DND-41 (cell line): Measurements from ENCODE around the gene UBE3B.

ENCODE experiments used
- ATAC-seq: fragments of 200-7000 bp; cut with Tn5 transposase; 3 replicates; pipeline ENCODE4 v1.9.1; 2021; ENCODE audit warnings: low read depth; ENCODE audit not compliant: insufficient read depth
- DNase-seq: peaks from one replicate; pipeline ENCODE4 v3.0.0-alpha.2; 2020
- H2AFZ ChIP-seq: 2 replicates; pipeline ENCODE4 v1.6.0; 2012; ENCODE audit warnings: low read depth, low read length
- H3K27ac ChIP-seq: 2 replicates; pipeline ENCODE4 v1.5.1; 2012; ENCODE audit warnings: low read length, inconsistent platforms
- H3K27me3 ChIP-seq: fragments of 200-600 bp; sonication (generic); 2 replicates; pipeline ENCODE4 v1.6.0; 2012; ENCODE audit warnings: low read length, mild to moderate bottlenecking, inconsistent platforms; ENCODE audit not compliant: insufficient read depth, poor library complexity
- H3K36me3 ChIP-seq: 2 replicates; pipeline ENCODE4 v1.5.1; 2012; ENCODE audit warnings: low read length, inconsistent platforms; ENCODE audit not compliant: insufficient read depth
- H3K4me1 ChIP-seq: 2 replicates; pipeline ENCODE4 v1.5.1; 2012; ENCODE audit warnings: mild to moderate bottlenecking, low read length; ENCODE audit not compliant: insufficient read depth
- H3K4me2 ChIP-seq: 2 replicates; pipeline ENCODE4 v1.6.0; 2012; ENCODE audit warnings: mild to moderate bottlenecking, moderate library complexity, low read length, inconsistent platforms; ENCODE audit not compliant: insufficient read depth
- H3K4me3 ChIP-seq, 2 experiments: fragments of 200-600 bp in 1 of 2; shearing (Covaris generic) in 1 of 2; 2 replicates each; pipeline ENCODE4 v1.5.1; 2012 to 2016; ENCODE audit warnings: inconsistent platforms in 2 of 2, low read length in 2 of 2, mild to moderate bottlenecking in 2 of 2, low read depth in 1 of 2, moderate library complexity in 1 of 2
- H3K79me2 ChIP-seq: 2 replicates; pipeline ENCODE4 v1.6.0; 2012; ENCODE audit warnings: low read length, inconsistent platforms; ENCODE audit not compliant: insufficient read depth
- H3K9ac ChIP-seq: 2 replicates; pipeline ENCODE4 v1.6.0; 2012; ENCODE audit warnings: low read depth, mild to moderate bottlenecking, inconsistent platforms, low read length, moderate library complexity
- H3K9me3 ChIP-seq: 2 replicates; pipeline ENCODE4 v1.5.1; 2012; ENCODE audit warnings: low read length, moderate library complexity, mild to moderate bottlenecking, inconsistent platforms; ENCODE audit not compliant: insufficient read depth, severe bottlenecking
- H4K20me1 ChIP-seq: 2 replicates; pipeline ENCODE4 v1.6.0; 2012; ENCODE audit warnings: low read length; ENCODE audit not compliant: insufficient read depth
- CTCF ChIP-seq: IDR thresholded peaks from 2 replicates; pipeline ENCODE4 v1.5.1; 2012; ENCODE audit warnings: borderline replicate concordance, low read length, moderate library complexity, mild to moderate bottlenecking; ENCODE audit not compliant: poor library complexity, severe bottlenecking; ENCODE audit errors: extremely low read depth
- EZH2 ChIP-seq: IDR thresholded peaks from 3 replicates; pipeline ENCODE4 v1.6.1; 2012; ENCODE audit warnings: borderline replicate concordance, low read depth, mild to moderate bottlenecking, moderate library complexity, low read length, inconsistent platforms; ENCODE audit not compliant: severe bottlenecking

Gene UBE3B

GRCh38 chr12:109500406-109501185, 23.2 kb downstream of the UBE3B start:
- Histone ChIP-seq H3K27ac (no peak overlapping the region), H3K4me2 (no peak overlapping the region), H3K27me3 (no peaks in the 10 kb centered on the region), H3K79me2 (no peaks in the 10 kb centered on the region), H3K4me3 (no peak overlapping the region), H3K9ac (no peak overlapping the region), H3K9me3 (no peaks in the 10 kb centered on the region), H4K20me1 (no peaks in the 10 kb centered on the region), H2AFZ (no peak overlapping the region), H3K4me1 (no peaks in the 10 kb centered on the region), H3K36me3 (peaks cover 74% of the 10 kb centered on the region)
- ATAC-seq (no peak), DNase-seq (no peak)
- TF ChIP-seq CTCF (no peak), EZH2 (no peak)

DNA sequence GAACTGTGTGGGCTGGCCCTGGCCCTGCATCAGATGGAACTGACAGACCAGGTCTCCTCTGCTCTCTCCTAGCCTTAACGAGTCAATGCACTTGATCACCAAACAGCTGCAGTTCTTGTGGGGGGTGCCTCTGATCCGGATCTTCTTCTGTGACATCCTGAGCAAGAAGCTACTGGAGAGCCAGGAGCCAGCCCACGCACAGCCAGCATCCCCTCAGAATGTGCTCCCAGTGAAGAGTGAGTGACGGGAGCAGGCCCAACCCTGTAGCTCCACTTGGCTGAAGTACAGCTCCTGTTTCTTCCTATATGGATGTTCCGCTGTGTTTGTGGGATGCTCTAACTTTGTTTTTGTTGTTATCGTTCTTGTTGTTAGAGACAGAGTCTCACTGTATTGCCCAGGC, 23.9 kb downstream of the UBE3B start:
- ATAC-seq: no peak
- H3K4me3 ChIP-seq: no peak overlapping the region
- no peak overlapping the region for H3K9ac ChIP-seq
- H3K9me3 ChIP-seq: no peaks in the 10 kb centered on the region
- H3K27ac ChIP-seq: no peak overlapping the region
- H3K36me3 ChIP-seq: peaks cover 79% of the 10 kb centered on the region
- no peak for DNase-seq
- no peaks in the 10 kb centered on the region for H3K27me3 ChIP-seq
- H3K4me1 ChIP-seq: no peaks in the 10 kb centered on the region
- no peak overlapping the region for H3K4me2 ChIP-seq
- no peak overlapping the region for H2AFZ ChIP-seq
- no peaks in the 10 kb centered on the region for H3K79me2 ChIP-seq
- no peak for TF ChIP-seq CTCF
- no peak for TF ChIP-seq EZH2
- no peaks in the 10 kb centered on the region for H4K20me1 ChIP-seq

DNA sequence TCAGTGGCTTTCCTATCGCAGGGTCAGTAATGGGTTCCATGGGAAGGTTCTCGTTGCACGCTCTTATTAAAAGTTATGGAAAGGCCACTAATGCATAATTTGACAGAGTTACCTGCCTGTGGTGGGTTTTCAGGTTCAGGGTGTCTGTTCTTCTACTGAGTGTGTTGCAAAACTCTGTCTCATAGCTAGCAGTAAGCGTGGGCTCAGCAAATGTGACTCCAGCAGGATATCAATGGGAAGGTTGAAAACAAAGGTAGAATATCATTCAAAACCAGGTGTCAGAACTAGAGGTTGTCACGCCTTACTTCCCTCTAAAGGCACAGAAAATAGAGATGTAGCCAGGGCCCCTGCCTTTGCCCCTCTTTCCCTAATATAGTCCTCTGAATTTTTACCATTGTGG, 24.9 kb downstream of the UBE3B start:
- no peak overlapping the region for H3K4me3 ChIP-seq
- H3K36me3 ChIP-seq: peaks cover 87% of the 10 kb centered on the region
- TF ChIP-seq CTCF: no peak
- no peak for TF ChIP-seq EZH2
- no peaks in the 10 kb centered on the region for H3K79me2 ChIP-seq
- H3K27ac ChIP-seq: no peak overlapping the region
- H3K27me3 ChIP-seq: no peaks in the 10 kb centered on the region
- H3K4me2 ChIP-seq: no peak overlapping the region
- no peaks in the 10 kb centered on the region for H3K9me3 ChIP-seq
- H2AFZ ChIP-seq: no peak overlapping the region
- H4K20me1 ChIP-seq: no peaks in the 10 kb centered on the region
- no peak for ATAC-seq
- no peaks in the 10 kb centered on the region for H3K4me1 ChIP-seq
- H3K9ac ChIP-seq: no peak overlapping the region
- no peak for DNase-seq

- no peaks in the 10 kb centered on the region for H3K4me1 ChIP-seq
- H3K36me3 ChIP-seq: peaks cover 87% of the 10 kb centered on the region
- H3K4me3 ChIP-seq: no peak overlapping the region
- ATAC-seq: no peak
- H2AFZ ChIP-seq: no peak overlapping the region
- no peaks in the 10 kb centered on the region for H3K79me2 ChIP-seq
- H4K20me1 ChIP-seq: no peaks in the 10 kb centered on the region
- H3K4me2 ChIP-seq: no peak overlapping the region
- TF ChIP-seq CTCF: no peak
- no peak for TF ChIP-seq EZH2
- H3K27me3 ChIP-seq: no peaks in the 10 kb centered on the region
- no peaks in the 10 kb centered on the region for H3K9me3 ChIP-seq
- no peak for DNase-seq
- no peak overlapping the region for H3K9ac ChIP-seq
- no peak overlapping the region for H3K27ac ChIP-seq
Measured at GRCh38 chr12:109503611-109504010, 26.2 kb downstream of the UBE3B start.
